Measurements from ENCODE around the gene NDUFAF4. TPM values are rescaled to one million over a fixed set of nuclear protein-coding genes. Genes with fewer than 3 reads are reported as not detected.

Gene NDUFAF4
- total and polyA plus RNA-seq, 2 experiments from 2014 or later, result 35.1 to 233 TPM

DNA sequence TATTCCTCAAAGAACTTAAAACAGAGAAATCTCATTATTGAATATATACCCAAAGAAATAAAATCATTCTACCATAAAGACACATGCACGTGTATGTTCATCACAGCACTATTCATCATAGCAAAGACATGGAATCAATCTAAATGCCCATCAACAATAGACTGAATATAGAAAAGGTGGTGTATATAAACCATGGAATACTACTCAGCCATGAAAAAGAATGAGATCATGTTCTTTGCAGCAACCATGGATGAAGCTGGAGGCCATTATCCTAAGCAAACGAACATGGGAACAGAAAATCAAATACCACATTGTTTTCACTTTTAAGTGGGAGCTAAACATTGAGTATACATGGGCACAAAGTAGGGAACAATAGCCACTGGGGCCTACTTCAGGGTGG is 48.1 kb downstream of the NDUFAF4 start:
- Histone ChIP-seq H3K79me2 (replicated peaks; ENCODE audit: insufficient read depth) (no peaks in the 10 kb centered on the region), H4K20me1 (replicated peaks; ENCODE audit: insufficient read depth) (no peaks in the 10 kb centered on the region), H3K4me3 (no peak overlapping the region), H3K27me3 (ENCODE audit: insufficient read depth) (no peaks in the 10 kb centered on the region), H3K4me2 (no peak overlapping the region), H3K9me2 (ENCODE audit: insufficient read depth) (no peaks in the 10 kb centered on the region), H3K27ac (ENCODE audit: low read depth) (no peak overlapping the region), H3K4me1 (ENCODE audit: insufficient read depth) (no peaks in the 10 kb centered on the region), H3K36me3 (ENCODE audit: insufficient read depth) (no peaks in the 10 kb centered on the region), H2AFZ (no peak overlapping the region), H3F3A (replicated peaks; ENCODE audit: low read depth) (no peaks in the 10 kb centered on the region)
- H3K36me3 Mint-ChIP-seq (ENCODE audit: low read depth), result no peaks in the 10 kb centered on the region; the same call in 2 of the 3 replicates
- TF ChIP-seq STAT1 (IDR thresholded peaks at IDR 0.05; ENCODE audit: unreplicated experiment) (no peak), NANOG (IDR thresholded peaks at IDR 0.05; ENCODE audit: borderline replicate concordance) (no peak), JUNB (IDR thresholded peaks at IDR 0.05; ENCODE audit: unreplicated experiment) (no peak), EZH2phosphoT487 (IDR thresholded peaks at IDR 0.05; ENCODE audit: unreplicated experiment) (no peak)
- TF ChIP-seq, protein P1, sequence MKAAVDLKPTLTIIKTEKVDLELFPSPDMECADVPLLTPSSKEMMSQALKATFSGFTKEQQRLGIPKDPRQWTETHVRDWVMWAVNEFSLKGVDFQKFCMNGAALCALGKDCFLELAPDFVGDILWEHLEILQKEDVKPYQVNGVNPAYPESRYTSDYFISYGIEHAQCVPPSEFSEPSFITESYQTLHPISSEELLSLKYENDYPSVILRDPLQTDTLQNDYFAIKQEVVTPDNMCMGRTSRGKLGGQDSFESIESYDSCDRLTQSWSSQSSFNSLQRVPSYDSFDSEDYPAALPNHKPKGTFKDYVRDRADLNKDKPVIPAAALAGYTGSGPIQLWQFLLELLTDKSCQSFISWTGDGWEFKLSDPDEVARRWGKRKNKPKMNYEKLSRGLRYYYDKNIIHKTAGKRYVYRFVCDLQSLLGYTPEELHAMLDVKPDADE (IDR thresholded peaks at IDR 0.05), result no peak
- H3K4me1 Mint-ChIP-seq, result no peaks in the 10 kb centered on the region
- no peak for ATAC-seq
- H3K27ac Mint-ChIP-seq, result no peak overlapping the region
- H3K9me3 Mint-ChIP-seq, result peaks cover 10% of the 10 kb centered on the region; the same call in 2 of the 3 replicates
- no peak overlapping the region for H3K4me3 Mint-ChIP-seq
- no peak for DNase-seq (ENCODE audit: low spot score)
- no peaks in the 10 kb centered on the region for H3K27me3 Mint-ChIP-seq (ENCODE audit: insufficient read depth, low read depth, poor library complexity)

DNA sequence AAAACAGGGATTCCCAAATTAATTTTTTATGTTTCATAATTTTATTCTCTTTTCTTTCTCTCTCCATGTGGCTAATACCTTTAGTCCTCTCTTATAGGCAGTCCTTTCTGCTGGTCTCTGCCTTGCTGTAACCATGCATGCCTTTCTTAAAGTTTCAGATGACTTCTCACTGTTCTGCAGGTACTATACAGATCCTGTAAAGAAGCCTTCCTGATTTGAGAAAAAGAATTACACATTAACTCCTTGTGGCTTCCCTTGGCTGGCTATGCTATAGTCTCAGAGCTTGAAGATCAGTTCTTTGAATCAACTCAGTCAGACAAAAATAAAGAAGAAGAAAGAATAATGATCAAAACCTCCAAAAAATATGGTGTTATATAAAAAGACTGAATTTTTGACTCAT is 53.2 kb downstream of the NDUFAF4 start:
- Histone ChIP-seq H3K9me2 (ENCODE audit: insufficient read depth) (no peaks in the 10 kb centered on the region; the same call in 1 of the 2 replicates), H4K20me1 (replicated peaks; ENCODE audit: insufficient read depth) (no peaks in the 10 kb centered on the region), H3K4me2 (no peak overlapping the region), H3K27ac (ENCODE audit: low read depth) (no peak overlapping the region), H3F3A (replicated peaks; ENCODE audit: low read depth) (no peaks in the 10 kb centered on the region), H3K27me3 (ENCODE audit: insufficient read depth) (no peaks in the 10 kb centered on the region), H2AFZ (no peak overlapping the region), H3K36me3 (ENCODE audit: insufficient read depth) (no peaks in the 10 kb centered on the region), H3K79me2 (replicated peaks; ENCODE audit: insufficient read depth) (no peaks in the 10 kb centered on the region), H3K4me3 (no peak overlapping the region), H3K4me1 (ENCODE audit: insufficient read depth) (no peaks in the 10 kb centered on the region)
- H3K4me3 Mint-ChIP-seq, result no peak overlapping the region
- H3K9me3 Mint-ChIP-seq, result no peaks in the 10 kb centered on the region
- no peak overlapping the region for H3K27ac Mint-ChIP-seq
- DNase-seq (ENCODE audit: low spot score) (no peak), ATAC-seq (no peak)
- no peaks in the 10 kb centered on the region for H3K36me3 Mint-ChIP-seq (ENCODE audit: low read depth)
- no peak for TF ChIP-seq ZNF462 (CRISPR knock-in tag; IDR thresholded peaks at IDR 0.05)
- peaks cover 2% of the 10 kb centered on the region for H3K27me3 Mint-ChIP-seq (ENCODE audit: insufficient read depth, low read depth, poor library complexity)
- no peaks in the 10 kb centered on the region for H3K4me1 Mint-ChIP-seq
